ENCODE results near the gene IQGAP3.

GRCh38 chr1:156615946-156616345 lies 43.6 kb upstream of the IQGAP3 start:
- TF ChIP-seq CTCF (IDR thresholded peaks at IDR 0.05) (no peak), POLR2AphosphoS5 (IDR thresholded peaks at IDR 0.05; ENCODE audit: low read depth, low read length) (no peak), TCF7L2 (IDR thresholded peaks at IDR 0.05; ENCODE audit: low read depth, low read length) (no peak)
